ENCODE measurements around the gene ELOVL6.

DNA sequence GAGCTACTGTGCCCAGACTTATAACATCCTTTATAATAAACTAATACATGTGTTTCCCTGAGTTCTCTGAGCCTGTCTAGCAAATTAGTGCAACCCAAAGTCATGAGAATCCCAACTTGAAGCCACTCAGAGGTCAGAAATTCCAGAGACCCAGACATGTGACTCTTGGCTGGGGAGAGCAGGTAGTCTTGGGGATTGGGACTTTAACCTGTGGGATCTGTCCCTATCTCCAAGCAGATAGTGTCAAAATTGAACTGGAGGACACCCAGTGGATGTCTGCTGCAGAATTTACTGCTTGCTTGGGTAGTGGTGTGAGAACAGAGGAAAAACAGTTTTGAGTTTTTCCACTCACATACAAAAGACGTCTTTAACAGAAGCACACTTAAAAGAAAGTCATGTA is 26.4 kb downstream of the ELOVL6 start:
- TF ChIP-seq TAF1 (conservative IDR thresholded peaks at IDR 0.05): no peak
- TF ChIP-seq, protein P1, sequence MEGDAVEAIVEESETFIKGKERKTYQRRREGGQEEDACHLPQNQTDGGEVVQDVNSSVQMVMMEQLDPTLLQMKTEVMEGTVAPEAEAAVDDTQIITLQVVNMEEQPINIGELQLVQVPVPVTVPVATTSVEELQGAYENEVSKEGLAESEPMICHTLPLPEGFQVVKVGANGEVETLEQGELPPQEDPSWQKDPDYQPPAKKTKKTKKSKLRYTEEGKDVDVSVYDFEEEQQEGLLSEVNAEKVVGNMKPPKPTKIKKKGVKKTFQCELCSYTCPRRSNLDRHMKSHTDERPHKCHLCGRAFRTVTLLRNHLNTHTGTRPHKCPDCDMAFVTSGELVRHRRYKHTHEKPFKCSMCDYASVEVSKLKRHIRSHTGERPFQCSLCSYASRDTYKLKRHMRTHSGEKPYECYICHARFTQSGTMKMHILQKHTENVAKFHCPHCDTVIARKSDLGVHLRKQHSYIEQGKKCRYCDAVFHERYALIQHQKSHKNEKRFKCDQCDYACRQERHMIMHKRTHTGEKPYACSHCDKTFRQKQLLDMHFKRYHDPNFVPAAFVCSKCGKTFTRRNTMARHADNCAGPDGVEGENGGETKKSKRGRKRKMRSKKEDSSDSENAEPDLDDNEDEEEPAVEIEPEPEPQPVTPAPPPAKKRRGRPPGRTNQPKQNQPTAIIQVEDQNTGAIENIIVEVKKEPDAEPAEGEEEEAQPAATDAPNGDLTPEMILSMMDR (IDR thresholded peaks at IDR 0.05; ENCODE audit: low read depth, low read length, missing input control): no peak
- no peak for TF ChIP-seq GABPA (IDR thresholded peaks at IDR 0.05 in 1 of 2, conservative IDR thresholded peaks at IDR 0.05 in 1 of 2)
- no peak for TF ChIP-seq YY1 (IDR thresholded peaks at IDR 0.05)
- TF ChIP-seq FOXA2 (IDR thresholded peaks at IDR 0.05): no peak
- TF ChIP-seq RXRA (IDR thresholded peaks at IDR 0.05): no peak
- TF ChIP-seq FOXA1 (IDR thresholded peaks at IDR 0.05): no peak
- TF ChIP-seq, protein P2, sequence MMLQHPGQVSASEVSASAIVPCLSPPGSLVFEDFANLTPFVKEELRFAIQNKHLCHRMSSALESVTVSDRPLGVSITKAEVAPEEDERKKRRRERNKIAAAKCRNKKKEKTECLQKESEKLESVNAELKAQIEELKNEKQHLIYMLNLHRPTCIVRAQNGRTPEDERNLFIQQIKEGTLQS (IDR thresholded peaks at IDR 0.05): no peak
- TF ChIP-seq, protein P3, sequence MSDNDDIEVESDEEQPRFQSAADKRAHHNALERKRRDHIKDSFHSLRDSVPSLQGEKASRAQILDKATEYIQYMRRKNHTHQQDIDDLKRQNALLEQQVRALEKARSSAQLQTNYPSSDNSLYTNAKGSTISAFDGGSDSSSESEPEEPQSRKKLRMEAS (IDR thresholded peaks at IDR 0.05): no peak
- TF ChIP-seq RAD21 (IDR thresholded peaks at IDR 0.05): no peak
